ENCODE measurements around the gene MIDN.
"Not testable (repeated sequence)": the region's sequence is repeated elsewhere in the genome, so short reads cannot be mapped to it uniquely, and the experiment has no call there.

Gene MIDN

DNA sequence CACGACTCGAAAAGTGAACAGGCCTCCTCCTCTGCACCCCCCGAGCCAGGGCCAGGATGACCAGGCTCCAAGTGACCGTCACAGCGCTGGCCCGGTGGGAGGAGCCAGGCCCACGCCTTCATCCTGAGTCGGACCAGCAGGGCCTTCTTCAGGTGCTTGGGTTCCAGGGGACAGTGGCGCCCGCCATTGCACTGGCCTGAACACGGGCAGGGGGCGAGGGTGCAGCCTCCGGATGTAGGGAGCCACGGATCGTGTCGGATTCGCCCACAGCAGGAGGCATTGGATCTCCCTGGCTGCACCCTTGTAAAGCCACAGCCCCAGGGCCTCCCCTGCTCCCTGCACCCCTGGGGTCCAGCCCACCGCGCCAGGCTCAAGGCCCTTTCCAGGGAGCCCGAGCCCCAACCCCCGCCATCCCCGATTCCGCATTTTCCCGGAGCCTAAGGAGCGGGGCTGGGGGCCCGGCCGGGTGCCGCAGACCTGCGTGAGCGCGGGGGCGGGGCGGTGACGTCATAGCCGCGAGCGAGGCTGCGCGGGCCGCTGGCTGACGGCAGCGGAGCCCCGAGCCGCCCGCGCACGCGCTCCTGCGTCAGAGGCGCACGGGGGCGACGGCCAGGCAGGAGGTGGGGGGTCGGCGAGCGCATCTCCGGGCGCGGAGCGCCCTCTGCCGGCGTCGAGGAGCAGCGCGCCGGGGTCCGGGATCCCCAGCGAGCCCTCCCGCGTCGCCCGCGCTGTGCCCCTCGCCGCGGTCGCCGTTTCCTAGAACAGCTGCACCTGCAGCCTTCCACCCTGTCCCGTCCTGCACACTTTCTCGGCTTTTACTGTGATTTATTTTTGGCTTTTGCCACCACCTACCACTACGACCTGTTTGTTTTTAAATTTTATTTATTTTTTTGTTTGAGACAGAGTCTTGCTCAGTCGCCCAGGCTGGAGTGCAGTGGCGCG, 8.3 kb upstream of the MIDN start:
- Histone ChIP-seq H3K36me3 (ENCODE audit: control insufficient read depth, insufficient read depth, low read length) (no peaks in the 10 kb centered on the region), H3K27ac (ENCODE audit: insufficient read depth, low read depth, low read length, poor library complexity, severe bottlenecking) (no peak overlapping the region), H3K4me1 (ENCODE audit: control insufficient read depth, insufficient read depth, low read length) (peaks cover 3% of the 10 kb centered on the region), H3K9me3 (ENCODE audit: control insufficient read depth, low read length) (no peaks in the 10 kb centered on the region), H3K4me3 (ENCODE audit: insufficient read depth, low read depth, low read length) (peak overlapping the region; percentile 36), H3K27me3 (ENCODE audit: control insufficient read depth, insufficient read depth, low read length, poor library complexity, severe bottlenecking) (peaks cover 5% of the 10 kb centered on the region)
- WGBS, 2 experiments: 10% methylated on average over 80 of the region's 84 CpGs

DNA sequence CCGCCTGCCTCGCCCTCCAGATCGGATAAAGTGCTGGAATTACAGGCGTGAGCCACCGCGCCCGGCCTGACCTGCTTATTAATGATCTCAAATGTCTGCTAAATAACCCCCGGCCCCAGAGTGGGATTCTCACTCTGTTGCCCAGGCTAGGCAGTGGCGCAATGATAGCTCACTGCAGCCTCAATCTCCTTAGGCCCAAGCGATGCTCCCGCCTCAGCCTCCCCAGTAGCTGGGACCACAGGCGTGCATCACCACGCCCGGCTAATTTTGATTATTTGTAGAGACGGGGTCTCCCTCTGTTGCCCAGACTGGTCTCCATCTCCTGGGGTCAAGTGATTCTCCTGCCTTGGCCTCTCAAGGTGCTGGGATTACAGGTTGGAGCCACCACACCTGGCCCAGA, 7.5 kb upstream of the MIDN start:
- Histone ChIP-seq H3K27me3 (ENCODE audit: control insufficient read depth, insufficient read depth, low read length, poor library complexity, severe bottlenecking) (peaks cover 5% of the 10 kb centered on the region), H3K36me3 (ENCODE audit: control insufficient read depth, insufficient read depth, low read length) (no peaks in the 10 kb centered on the region), H3K4me3 (ENCODE audit: insufficient read depth, low read depth, low read length) (peak overlapping the region; percentile 88), H3K4me1 (ENCODE audit: control insufficient read depth, insufficient read depth, low read length) (peaks cover 3% of the 10 kb centered on the region), H3K9me3 (ENCODE audit: control insufficient read depth, low read length) (no peaks in the 10 kb centered on the region), H3K27ac (ENCODE audit: insufficient read depth, low read depth, low read length, poor library complexity, severe bottlenecking) (no peak overlapping the region)
- 83% methylated on average over 15 of the region's 15 CpGs for WGBS, 2 experiments

DNA sequence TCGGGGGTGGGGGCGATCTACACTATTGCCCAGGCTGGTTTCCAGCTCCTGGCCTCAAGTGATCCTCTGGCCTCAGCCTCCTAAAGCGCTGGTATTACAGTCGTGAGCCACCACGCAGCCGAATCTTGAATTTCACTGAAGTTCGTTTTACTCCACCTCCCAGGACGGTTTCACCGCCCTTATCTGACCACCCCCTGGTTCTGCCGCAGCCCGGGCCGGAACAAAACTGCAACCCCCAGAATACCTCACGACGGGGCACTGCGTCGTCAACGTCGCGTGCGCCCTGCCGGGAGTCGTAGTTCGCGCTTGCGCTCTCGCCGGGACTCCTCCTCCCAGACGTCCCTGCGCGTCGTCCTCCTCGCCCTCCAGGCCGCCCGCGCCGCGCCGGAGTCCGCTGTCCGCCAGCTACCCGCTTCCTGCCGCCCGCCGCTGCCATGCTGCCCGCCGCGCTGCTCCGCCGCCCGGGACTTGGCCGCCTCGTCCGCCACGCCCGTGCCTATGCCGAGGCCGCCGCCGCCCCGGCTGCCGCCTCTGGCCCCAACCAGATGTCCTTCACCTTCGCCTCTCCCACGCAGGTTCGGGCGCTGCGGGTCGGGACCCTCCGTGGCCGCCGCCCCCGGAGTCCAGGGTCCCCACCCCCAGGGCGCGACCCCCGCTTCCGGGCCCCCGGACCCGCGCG, 6.8 kb upstream of the MIDN start, which contains the start of gene ATP5F1D:
Gene ATP5F1D, plus strand, starts transcription at position 335 of the 679 bp plus-strand sequence. Its CDS starts 100 bp downstream, at position 435.
- peaks cover 5% of the 10 kb centered on the region for H3K27me3 ChIP-seq (ENCODE audit: control insufficient read depth, insufficient read depth, low read length, poor library complexity, severe bottlenecking)
- peaks cover 3% of the 10 kb centered on the region for H3K4me1 ChIP-seq (ENCODE audit: control insufficient read depth, insufficient read depth, low read length)
- no peaks in the 10 kb centered on the region for H3K36me3 ChIP-seq (ENCODE audit: control insufficient read depth, insufficient read depth, low read length)
- H3K27ac ChIP-seq (ENCODE audit: insufficient read depth, low read depth, low read length, poor library complexity, severe bottlenecking): no peak within 1 kb of the TSS
- H3K4me3 ChIP-seq (ENCODE audit: insufficient read depth, low read depth, low read length): peak within 1 kb of the TSS; percentile 88
- WGBS, 2 experiments: 1 to 2% methylated on average over 79 of the region's 79 CpGs
- no peaks in the 10 kb centered on the region for H3K9me3 ChIP-seq (ENCODE audit: control insufficient read depth, low read length)

DNA sequence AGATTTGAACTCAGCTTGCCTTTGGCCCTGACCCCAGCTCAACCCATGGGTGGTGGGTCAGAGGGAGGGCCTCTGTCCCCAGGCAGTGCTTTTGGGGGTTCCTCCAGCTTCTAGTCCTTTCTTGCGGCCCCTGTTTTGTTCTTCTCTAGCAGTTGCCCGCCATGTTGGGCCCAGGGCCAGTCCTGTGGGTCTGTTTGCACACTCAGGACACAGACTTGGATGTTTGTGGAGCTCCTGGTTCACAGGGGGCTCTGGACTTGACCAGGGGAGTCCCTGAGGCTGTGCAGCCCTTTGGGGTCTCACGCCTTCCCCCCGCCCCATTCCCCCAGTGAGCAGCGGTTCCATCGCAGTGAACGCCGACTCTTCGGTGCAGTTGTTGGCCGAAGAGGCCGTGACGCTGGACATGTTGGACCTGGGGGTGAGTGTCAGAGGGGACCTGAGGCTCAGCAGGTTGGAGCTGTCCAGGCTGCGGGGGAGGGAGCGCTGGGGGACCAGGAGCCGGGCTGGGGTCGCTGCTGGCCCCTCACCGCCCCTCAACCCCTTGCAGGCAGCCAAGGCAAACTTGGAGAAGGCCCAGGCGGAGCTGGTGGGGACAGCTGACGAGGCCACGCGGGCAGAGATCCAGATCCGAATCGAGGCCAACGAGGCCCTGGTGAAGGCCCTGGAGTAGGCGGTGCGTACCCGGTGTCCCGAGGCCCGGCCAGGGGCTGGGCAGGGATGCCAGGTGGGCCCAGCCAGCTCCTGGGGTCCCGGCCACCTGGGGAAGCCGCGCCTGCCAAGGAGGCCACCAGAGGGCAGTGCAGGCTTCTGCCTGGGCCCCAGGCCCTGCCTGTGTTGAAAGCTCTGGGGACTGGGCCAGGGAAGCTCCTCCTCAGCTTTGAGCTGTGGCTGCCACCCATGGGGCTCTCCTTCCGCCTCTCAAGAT, 4.4 kb upstream of the MIDN start:
- Histone ChIP-seq H3K27ac (ENCODE audit: insufficient read depth, low read depth, low read length, poor library complexity, severe bottlenecking) (no peak overlapping the region), H3K9me3 (ENCODE audit: control insufficient read depth, low read length) (no peaks in the 10 kb centered on the region), H3K27me3 (ENCODE audit: control insufficient read depth, insufficient read depth, low read length, poor library complexity, severe bottlenecking) (peaks cover 2% of the 10 kb centered on the region), H3K36me3 (ENCODE audit: control insufficient read depth, insufficient read depth, low read length) (no peaks in the 10 kb centered on the region), H3K4me3 (ENCODE audit: insufficient read depth, low read depth, low read length) (no peak overlapping the region), H3K4me1 (ENCODE audit: control insufficient read depth, insufficient read depth, low read length) (no peaks in the 10 kb centered on the region)
- 70 to 73% methylated on average over 33 of the region's 33 CpGs for WGBS, 2 experiments

DNA sequence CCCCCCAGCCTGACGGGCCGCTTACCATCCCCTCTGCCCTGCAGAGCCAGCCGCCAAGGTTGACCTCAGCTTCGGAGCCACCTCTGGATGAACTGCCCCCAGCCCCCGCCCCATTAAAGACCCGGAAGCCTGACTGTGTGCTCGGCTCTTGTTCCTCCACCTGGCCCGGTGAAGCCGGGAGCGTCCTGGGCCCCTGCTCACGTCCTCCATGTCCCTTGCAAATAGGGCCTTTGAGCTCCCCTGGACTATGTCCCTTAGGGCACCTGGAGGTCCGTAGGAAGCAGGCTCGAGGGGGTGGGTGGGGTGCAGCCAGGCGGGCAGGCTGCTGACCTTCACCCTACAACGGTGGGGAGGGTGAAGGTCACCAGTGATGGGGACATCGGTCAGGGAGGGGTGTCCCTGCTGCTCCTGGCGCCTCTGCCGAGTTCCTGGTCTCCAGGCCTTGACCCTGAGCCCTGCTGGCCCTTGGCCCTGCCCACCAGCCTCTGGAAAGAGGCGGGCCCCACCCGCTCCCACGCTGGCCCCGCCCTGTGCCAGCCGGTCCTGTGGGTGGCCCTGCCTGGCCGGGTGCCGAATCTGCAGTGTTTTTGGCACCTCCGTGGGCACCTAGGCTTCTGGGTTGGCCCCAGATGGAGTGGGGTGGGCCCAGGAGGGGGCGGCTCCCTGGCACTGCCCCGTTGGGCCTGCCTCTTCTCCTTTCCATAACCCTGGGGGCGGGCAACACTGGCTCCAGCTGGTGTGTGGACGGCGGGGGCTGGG, 3.5 kb upstream of the MIDN start:
- Histone ChIP-seq H3K27ac (ENCODE audit: insufficient read depth, low read depth, low read length, poor library complexity, severe bottlenecking) (no peak overlapping the region), H3K36me3 (ENCODE audit: control insufficient read depth, insufficient read depth, low read length) (no peaks in the 10 kb centered on the region), H3K27me3 (ENCODE audit: control insufficient read depth, insufficient read depth, low read length, poor library complexity, severe bottlenecking) (no peaks in the 10 kb centered on the region), H3K4me1 (ENCODE audit: control insufficient read depth, insufficient read depth, low read length) (no peaks in the 10 kb centered on the region), H3K4me3 (ENCODE audit: insufficient read depth, low read depth, low read length) (no peak overlapping the region), H3K9me3 (ENCODE audit: control insufficient read depth, low read length) (no peaks in the 10 kb centered on the region)
- 78 to 79% methylated on average over 31 of the region's 31 CpGs for WGBS, 2 experiments

DNA sequence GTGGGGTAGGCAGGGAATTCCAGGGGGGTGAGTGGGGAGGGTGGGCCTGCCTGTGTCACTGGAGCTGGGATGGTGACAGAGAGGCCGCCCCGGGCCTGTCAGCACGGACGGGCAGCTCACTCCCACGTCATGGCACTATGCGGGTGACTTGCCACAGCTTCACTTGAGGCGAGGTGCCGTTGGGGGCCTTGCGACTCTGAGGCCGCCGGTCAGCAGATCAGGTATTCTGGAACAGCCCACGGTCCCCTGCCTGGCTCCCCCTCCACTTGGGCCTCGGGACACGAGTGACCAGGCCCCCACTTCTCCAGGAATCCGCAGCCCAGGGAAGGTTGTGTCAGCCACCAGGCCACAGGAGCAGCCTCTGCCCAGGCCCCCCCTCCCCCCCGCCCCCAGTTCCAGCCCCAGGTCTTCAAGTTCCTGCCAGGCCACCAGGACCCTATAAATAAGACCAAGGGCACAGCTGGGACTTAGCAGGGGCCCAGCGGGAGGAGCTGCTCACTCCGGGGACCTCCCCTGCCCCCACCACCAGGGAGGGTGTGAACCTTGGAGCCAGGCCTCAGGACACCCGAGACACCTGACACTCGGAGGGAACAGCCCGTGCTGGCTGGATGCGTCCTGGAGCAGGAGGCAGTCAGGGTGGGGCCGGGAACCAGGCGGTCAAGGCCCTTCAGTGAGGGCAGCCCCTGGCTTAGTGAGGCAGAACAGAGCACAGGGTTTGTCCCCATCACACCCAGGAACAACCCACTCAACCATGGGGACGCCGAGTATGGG, 2.7 kb upstream of the MIDN start:
- no peaks in the 10 kb centered on the region for H3K9me3 ChIP-seq (ENCODE audit: control insufficient read depth, low read length)
- 91 to 94% methylated on average over 25 to 26 of the region's 26 CpGs for WGBS, 2 experiments
- no peak overlapping the region for H3K27ac ChIP-seq (ENCODE audit: insufficient read depth, low read depth, low read length, poor library complexity, severe bottlenecking)
- no peaks in the 10 kb centered on the region for H3K4me1 ChIP-seq (ENCODE audit: control insufficient read depth, insufficient read depth, low read length)
- H3K4me3 ChIP-seq (ENCODE audit: insufficient read depth, low read depth, low read length): no peak overlapping the region
- H3K27me3 ChIP-seq (ENCODE audit: control insufficient read depth, insufficient read depth, low read length, poor library complexity, severe bottlenecking): no peaks in the 10 kb centered on the region
- H3K36me3 ChIP-seq (ENCODE audit: control insufficient read depth, insufficient read depth, low read length): no peaks in the 10 kb centered on the region

DNA sequence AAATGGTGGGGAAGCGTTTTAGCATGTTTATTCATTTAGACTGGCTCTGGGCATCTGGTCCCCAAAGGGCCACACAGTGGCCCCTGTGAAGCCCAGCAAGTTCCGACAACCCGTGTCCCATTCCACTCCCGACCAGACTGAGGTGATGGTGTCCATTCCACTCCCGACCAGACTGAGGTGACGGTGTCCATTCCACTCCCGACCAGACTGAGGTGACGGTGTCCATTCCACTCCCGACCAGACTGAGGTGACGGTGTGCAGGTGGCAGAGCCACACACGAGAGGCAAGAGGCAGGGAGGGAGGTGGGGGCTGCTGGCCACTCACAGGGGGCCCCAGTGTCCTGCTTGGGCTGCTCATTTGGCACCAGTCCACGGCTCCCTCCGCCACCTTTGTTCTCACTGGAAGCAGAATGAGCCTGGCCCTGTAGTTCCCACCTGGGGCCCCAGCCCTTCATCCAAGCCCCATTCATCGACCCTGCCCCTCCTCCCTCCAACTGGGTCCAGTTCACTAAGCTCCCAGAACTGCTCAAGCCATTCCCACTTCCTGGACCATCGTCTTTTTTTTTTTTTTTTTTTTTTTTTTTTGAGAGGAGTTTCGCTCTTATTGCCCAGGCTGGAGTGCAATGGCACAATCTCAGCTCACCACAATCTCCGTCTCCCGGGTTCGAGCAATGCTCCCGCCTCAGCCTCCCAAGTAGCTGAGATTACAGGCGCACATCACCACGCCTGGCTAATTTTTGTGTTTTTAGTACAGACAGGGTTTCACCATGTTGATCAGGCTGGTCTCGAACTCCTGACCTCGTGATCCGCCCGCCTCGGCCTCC, 1.9 kb upstream of the MIDN start:
- not testable (repeated sequence) for H3K27me3 ChIP-seq (ENCODE audit: control insufficient read depth, insufficient read depth, low read length, poor library complexity, severe bottlenecking); H3K4me1 ChIP-seq (ENCODE audit: control insufficient read depth, insufficient read depth, low read length); H3K4me3 ChIP-seq (ENCODE audit: insufficient read depth, low read depth, low read length); H3K9me3 ChIP-seq (ENCODE audit: control insufficient read depth, low read length); H3K36me3 ChIP-seq (ENCODE audit: control insufficient read depth, insufficient read depth, low read length); H3K27ac ChIP-seq (ENCODE audit: insufficient read depth, low read depth, low read length, poor library complexity, severe bottlenecking)
- WGBS, 2 experiments: 90% methylated on average over 27 of the region's 27 CpGs

DNA sequence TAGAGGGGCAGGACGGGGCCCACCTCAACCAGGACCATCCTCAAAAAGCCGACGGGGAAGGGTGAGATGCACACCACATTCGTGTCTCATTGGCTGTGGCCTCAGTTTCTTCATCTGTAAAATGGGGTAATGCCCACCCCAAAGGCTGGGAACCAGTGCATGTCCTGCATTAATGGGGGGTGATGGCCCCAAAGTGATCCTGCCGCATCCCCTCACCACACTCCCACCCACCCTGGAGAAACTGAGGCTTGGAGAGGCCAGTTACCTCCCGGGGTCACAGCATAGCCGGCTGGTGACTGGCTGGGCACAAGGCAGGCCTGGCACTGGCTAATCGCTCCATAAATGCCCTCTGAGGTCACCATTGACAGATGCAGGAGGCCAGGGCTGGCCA, 640 bp upstream of the MIDN start:
- H3K4me1 ChIP-seq (ENCODE audit: control insufficient read depth, insufficient read depth, low read length): peaks cover 9% of the 10 kb centered on the region
- WGBS, 2 experiments: 86 to 91% methylated on average over 8 of the region's 8 CpGs
- H3K27ac ChIP-seq (ENCODE audit: insufficient read depth, low read depth, low read length, poor library complexity, severe bottlenecking): peak overlapping the region; percentile 60
- no peaks in the 10 kb centered on the region for H3K27me3 ChIP-seq (ENCODE audit: control insufficient read depth, insufficient read depth, low read length, poor library complexity, severe bottlenecking)
- H3K36me3 ChIP-seq (ENCODE audit: control insufficient read depth, insufficient read depth, low read length): peaks cover 13% of the 10 kb centered on the region
- H3K9me3 ChIP-seq (ENCODE audit: control insufficient read depth, low read length): no peaks in the 10 kb centered on the region
- peak overlapping the region; percentile 78 for H3K4me3 ChIP-seq (ENCODE audit: insufficient read depth, low read depth, low read length)

All from ectodermal cell (in vitro differentiated cells).